ENCODE data around the gene FHIT. TPM values are rescaled to one million over a fixed set of nuclear protein-coding genes. Genes with fewer than 3 reads are reported as not detected.

The FHIT gene
- total RNA-seq, 1 experiment from 2014 or later: 20.1 TPM

GRCh38 chr3:59793976-59794375 is 1457.3 kb downstream of the FHIT start:
- no peak for DNase-seq (ENCODE audit: unreplicated experiment)
- Mint-ChIP-seq H3K27me3 (ENCODE audit: insufficient read depth, unreplicated experiment) (no peaks in the 10 kb centered on the region), H3K4me1 (ENCODE audit: insufficient read depth, unreplicated experiment) (peaks cover 6% of the 10 kb centered on the region), H3K9me3 (ENCODE audit: unreplicated experiment) (no peaks in the 10 kb centered on the region), H3K4me3 (ENCODE audit: unreplicated experiment) (no peak overlapping the region), H3K36me3 (ENCODE audit: insufficient read depth, unreplicated experiment) (no peaks in the 10 kb centered on the region), H3K27ac (ENCODE audit: low read depth, unreplicated experiment) (no peak overlapping the region)
- ChIA-PET CTCF (interaction anchor here (0.6 kb wide), 1 partner anchor 20 kb away, joined by 3 read pairs; no protein-coding TSS in a partner anchor), POLR2A (no interaction called here)
- BruUV-seq (replicated peaks): no TSS peak
- no peak for TF ChIP-seq CTCF (IDR thresholded peaks at IDR 0.05; ENCODE audit: unreplicated experiment)
- intact Hi-C loops (cut with micrococcal nuclease): no loop called here

GRCh38 chr3:59791774-59792308 is 1459.4 kb downstream of the FHIT start:
- CTCF ChIA-PET: interaction anchor here (0.6 to 1.1 kb wide), 2 partner anchors 216 to 785 kb away, joined by 3 read pairs; no protein-coding TSS in a partner anchor
- BruUV-seq (replicated peaks): no TSS peak

GRCh38 chr3:59790241-59790640 is 1461.0 kb downstream of the FHIT start:
- Mint-ChIP-seq H3K4me1 (ENCODE audit: insufficient read depth, unreplicated experiment) (no peaks in the 10 kb centered on the region), H3K36me3 (ENCODE audit: insufficient read depth, unreplicated experiment) (no peaks in the 10 kb centered on the region), H3K4me3 (ENCODE audit: unreplicated experiment) (no peak overlapping the region), H3K9me3 (ENCODE audit: unreplicated experiment) (no peaks in the 10 kb centered on the region), H3K27me3 (ENCODE audit: insufficient read depth, unreplicated experiment) (no peaks in the 10 kb centered on the region), H3K27ac (ENCODE audit: low read depth, unreplicated experiment) (no peak overlapping the region)
- no TSS peak for BruUV-seq (replicated peaks)
- CTCF ChIA-PET: no interaction called here
- POLR2A ChIA-PET: interaction anchor here (1.4 kb wide), 1 partner anchor 19 kb away, joined by 3 read pairs; no protein-coding TSS in a partner anchor
- no peak for TF ChIP-seq CTCF (IDR thresholded peaks at IDR 0.05; ENCODE audit: unreplicated experiment)
- DNase-seq (ENCODE audit: unreplicated experiment): no peak
- intact Hi-C loops (cut with micrococcal nuclease): no loop called here

More at GRCh38 chr3:59791774-59792308, 1459.4 kb downstream of the FHIT start:
- TF ChIP-seq CTCF (IDR thresholded peaks at IDR 0.05; ENCODE audit: unreplicated experiment): no peak
- no peak for DNase-seq (ENCODE audit: unreplicated experiment)
- Mint-ChIP-seq H3K27ac (ENCODE audit: low read depth, unreplicated experiment) (no peak overlapping the region), H3K9me3 (ENCODE audit: unreplicated experiment) (no peaks in the 10 kb centered on the region), H3K27me3 (ENCODE audit: insufficient read depth, unreplicated experiment) (no peaks in the 10 kb centered on the region), H3K36me3 (ENCODE audit: insufficient read depth, unreplicated experiment) (no peaks in the 10 kb centered on the region), H3K4me3 (ENCODE audit: unreplicated experiment) (no peak overlapping the region), H3K4me1 (ENCODE audit: insufficient read depth, unreplicated experiment) (no peaks in the 10 kb centered on the region)
- POLR2A ChIA-PET: no interaction called here
- intact Hi-C loops (cut with micrococcal nuclease): no loop called here

GRCh38 chr3:59788801-59789200 is 1462.5 kb downstream of the FHIT start:
- no peaks in the 10 kb centered on the region for H3K27me3 Mint-ChIP-seq (ENCODE audit: insufficient read depth, unreplicated experiment)
- no peak overlapping the region for H3K27ac Mint-ChIP-seq (ENCODE audit: low read depth, unreplicated experiment)
- TF ChIP-seq CTCF (IDR thresholded peaks at IDR 0.05; ENCODE audit: unreplicated experiment): no peak
- CTCF ChIA-PET: no interaction called here
- no peaks in the 10 kb centered on the region for H3K4me1 Mint-ChIP-seq (ENCODE audit: insufficient read depth, unreplicated experiment)
- intact Hi-C loops (cut with micrococcal nuclease): no loop called here
- no peak overlapping the region for H3K4me3 Mint-ChIP-seq (ENCODE audit: unreplicated experiment)
- no TSS peak for BruUV-seq (replicated peaks)
- no peak for DNase-seq (ENCODE audit: unreplicated experiment)
- POLR2A ChIA-PET: interaction anchor here (1.4 kb wide), 1 partner anchor 18 kb away, joined by 3 read pairs; no protein-coding TSS in a partner anchor
- no peaks in the 10 kb centered on the region for H3K36me3 Mint-ChIP-seq (ENCODE audit: insufficient read depth, unreplicated experiment)
- no peaks in the 10 kb centered on the region for H3K9me3 Mint-ChIP-seq (ENCODE audit: unreplicated experiment)

Measured in MCF 10A (cell line).